Vein endothelial cell (primary cell): Measurements from ENCODE around the gene PLEKHO2. TPM values are rescaled to one million over a fixed set of nuclear protein-coding genes. Genes with fewer than 3 reads are reported as not detected.

Experiments
- total RNA-seq: library from RNA; depleted of rRNA; stranded (reverse); fragments of >200 nt; gene quantifications from 2 replicates; pipeline ENCODE4 v1.2.3, GENCODE V29; 2012

Gene PLEKHO2, protein sequence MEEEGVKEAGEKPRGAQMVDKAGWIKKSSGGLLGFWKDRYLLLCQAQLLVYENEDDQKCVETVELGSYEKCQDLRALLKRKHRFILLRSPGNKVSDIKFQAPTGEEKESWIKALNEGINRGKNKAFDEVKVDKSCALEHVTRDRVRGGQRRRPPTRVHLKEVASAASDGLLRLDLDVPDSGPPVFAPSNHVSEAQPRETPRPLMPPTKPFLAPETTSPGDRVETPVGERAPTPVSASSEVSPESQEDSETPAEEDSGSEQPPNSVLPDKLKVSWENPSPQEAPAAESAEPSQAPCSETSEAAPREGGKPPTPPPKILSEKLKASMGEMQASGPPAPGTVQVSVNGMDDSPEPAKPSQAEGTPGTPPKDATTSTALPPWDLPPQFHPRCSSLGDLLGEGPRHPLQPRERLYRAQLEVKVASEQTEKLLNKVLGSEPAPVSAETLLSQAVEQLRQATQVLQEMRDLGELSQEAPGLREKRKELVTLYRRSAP
- 40.5 and 43.7 TPM in 2 replicates for total RNA-seq

DNA sequence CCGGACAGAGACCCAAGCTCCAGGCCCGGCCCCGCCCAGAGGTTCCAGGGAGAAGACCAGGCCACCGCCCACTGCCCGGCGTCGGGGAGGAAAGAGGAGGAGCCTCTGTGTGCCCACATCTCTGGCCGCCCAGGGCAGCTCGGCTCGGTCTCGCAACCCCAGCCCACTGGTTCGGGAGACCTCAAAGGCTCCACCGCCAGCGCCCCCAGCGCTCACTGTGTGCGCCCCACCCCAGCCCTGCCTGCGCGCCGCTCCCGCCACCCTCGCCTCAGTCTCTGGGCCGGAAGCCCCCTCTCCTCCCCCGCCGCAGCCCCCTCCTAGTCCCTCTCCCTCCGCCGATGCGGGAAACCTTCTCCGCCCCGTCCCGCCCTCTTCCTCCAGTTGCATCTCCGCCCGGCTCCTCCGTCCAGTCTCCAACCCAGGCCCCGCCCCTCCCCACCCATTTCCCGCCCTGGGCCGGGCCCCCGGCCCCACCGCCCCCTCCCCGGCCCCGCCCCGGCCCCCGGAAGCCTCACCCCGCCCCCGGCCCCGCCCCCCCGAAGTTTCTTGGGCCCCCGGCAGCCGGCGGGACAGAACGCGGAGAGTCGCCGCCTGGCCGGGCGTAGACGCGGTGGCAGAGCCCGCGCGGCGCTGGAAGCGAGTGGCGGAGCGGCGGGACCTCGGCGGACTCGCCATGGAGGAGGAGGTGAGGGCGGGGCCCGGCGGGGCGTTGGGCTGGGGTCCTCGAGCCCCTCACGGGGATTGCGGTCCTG, at the start of gene PLEKHO2:
Gene PLEKHO2 (plus strand): TSS at position 572 of the 752 bp plus-strand sequence. CDS start 102 bp downstream, at position 674.

DNA sequence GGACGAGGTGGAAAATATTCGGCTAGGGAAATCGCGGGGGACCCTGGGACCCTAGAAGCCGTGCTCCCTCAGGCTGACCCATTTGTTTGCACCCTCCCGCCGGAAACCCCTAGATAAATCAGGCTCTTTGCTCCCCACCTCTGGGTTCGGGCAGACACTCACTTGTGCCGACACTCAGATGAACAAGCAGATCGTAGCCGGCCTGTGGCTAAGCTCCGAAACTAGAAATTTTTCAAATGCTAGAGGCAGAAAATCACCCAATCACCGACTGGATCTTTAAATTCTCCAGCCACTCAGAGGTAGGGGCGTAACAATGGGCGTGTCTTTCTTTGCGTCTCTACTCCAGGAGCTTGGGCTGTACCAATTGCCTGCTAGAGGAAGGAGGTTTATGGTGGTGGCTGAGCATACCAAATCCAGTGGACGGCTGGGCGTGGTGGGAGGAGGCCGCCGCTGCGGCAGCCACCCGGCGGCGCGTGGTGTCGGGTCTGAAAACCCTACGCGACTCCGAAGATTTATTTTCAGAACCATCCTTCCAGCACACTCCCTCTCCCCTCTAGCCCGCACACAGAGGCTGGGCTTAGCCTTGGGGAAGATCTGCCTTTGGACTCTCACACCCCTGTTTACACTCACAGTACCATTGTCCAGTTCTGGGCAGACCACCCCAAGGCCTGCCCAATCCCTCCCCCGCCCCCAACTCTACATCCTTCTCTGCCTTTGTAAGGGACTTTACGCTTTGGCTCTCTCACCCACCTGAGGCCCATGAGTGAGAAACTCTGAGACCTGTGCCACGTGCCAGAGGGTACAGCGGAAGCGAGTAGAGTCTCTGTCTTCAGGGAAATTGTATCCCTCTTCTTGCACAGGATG, 16.1 kb upstream of the PLEKHO2 start, which contains the start of gene PIF1:
Gene PIF1 (minus strand): TSS at position 217 of the 864 bp plus-strand sequence. CDS start 1,312 bp downstream, outside the sequence.

DNA sequence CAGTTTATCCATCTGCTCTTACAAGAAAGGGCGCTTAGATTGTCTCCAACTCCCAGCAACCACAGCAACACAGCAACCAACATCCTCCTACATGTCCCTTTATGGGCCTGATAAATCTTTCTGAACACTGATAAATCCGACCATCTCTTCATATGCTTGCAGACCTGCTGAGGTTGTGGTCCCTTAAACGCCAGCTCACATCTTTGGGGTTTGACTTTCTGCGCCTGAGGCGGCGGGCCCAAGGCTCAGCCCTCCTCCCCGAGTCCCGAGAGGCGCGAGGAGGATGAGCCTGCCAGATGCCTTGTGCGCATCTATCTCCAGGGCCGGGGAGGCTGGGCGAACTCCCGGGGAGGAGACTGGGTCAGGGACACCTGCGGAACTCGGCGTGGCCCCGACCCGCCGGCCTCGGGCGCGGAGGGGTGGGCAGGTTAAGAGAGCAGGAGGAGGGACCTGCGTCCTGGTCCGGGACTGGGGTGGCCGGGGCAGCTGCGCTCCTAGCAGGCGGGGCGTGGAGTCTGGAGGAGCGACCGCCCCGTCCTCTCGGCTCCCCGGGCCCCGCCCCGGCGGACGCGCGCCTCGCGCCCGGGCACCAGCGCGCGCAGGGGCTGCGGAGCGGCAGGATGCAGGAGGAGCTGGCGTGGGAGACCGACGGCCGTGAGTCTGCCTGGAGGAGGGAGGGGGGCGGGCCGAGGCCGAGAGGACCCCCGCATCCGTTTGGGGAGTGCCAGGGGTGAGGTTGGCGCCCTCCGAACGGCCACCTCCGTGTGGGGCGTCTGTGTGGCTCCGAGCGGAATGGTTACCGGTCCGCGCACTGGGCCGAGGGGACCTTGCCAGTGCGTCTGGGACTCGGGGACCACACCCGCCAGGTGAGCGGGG, 69.8 kb downstream of the PLEKHO2 start, which contains the start of gene ANKDD1A:
Gene ANKDD1A (plus strand): TSS at position 592 of the 876 bp plus-strand sequence. CDS start 29 bp downstream, at position 621.

Other genes with a start within 250 kb of the PLEKHO2 start
- gene RBPMS2, start 66.3 kb upstream of the PLEKHO2 start, total RNA-seq = under 0.01 TPM in 1 of 2 replicates, not detected in the other
- gene PIF1, start 16.3 kb upstream of the PLEKHO2 start, total RNA-seq = 8.5 and 8.8 TPM in 2 replicates
- gene ANKDD1A, start 70.0 kb downstream of the PLEKHO2 start, total RNA-seq = 2.5 and 2.6 TPM in 2 replicates
- gene SPG21, start 148.0 kb downstream of the PLEKHO2 start, total RNA-seq = 65.7 and 86.9 TPM in 2 replicates
- gene MTFMT, start 187.7 kb downstream of the PLEKHO2 start, total RNA-seq = 13.1 and 22.4 TPM in 2 replicates
- gene SLC51B, start 203.5 kb downstream of the PLEKHO2 start, total RNA-seq = not detected in 2 replicates
- not detected in 2 replicates for gene RASL12, start 226.1 kb downstream of the PLEKHO2 start, total RNA-seq
- gene KBTBD13, start 234.8 kb downstream of the PLEKHO2 start, total RNA-seq = not detected in 2 replicates